Gastroesophageal sphincter (tissue), 4 donors: ENCODE measurements around the gene RAMP1. TPM values are rescaled to one million over a fixed set of nuclear protein-coding genes. Genes with fewer than 3 reads are reported as not detected.
A peak's percentile ranks its signal among the peaks of the same experiment; 100 is the strongest.
"Not testable (repeated sequence)": the region's sequence is repeated elsewhere in the genome, so short reads cannot be mapped to it uniquely, and the experiment has no call there.

Experiments used
- ATAC-seq: fragments of 150-250 bp; one replicate; pipeline ENCODE4 v1.9.1; 2016; ENCODE audit warnings: mild to moderate bottlenecking, moderate library complexity
- H3K27ac ChIP-seq, 4 donors: fragments of 200-600 bp; sonication (generic) in 3 of 4; 1 replicate in 3 of 4; 2 replicates in 1 of 4; pipeline ENCODE4 v1.5.1; 2016 to 2019
- H3K27me3 ChIP-seq: fragments of 200-600 bp; sonication (generic); one replicate; pipeline ENCODE4 v1.5.1; 2019
- H3K36me3 ChIP-seq, 2 donors: fragments of 200-600 bp; sonication (generic); one replicate each; pipeline ENCODE4 v1.5.1; 2019; ENCODE audit warnings: control low read depth in 1 of 2
- H3K4me1 ChIP-seq, 3 donors: fragments of 200-600 bp; sonication (generic); 1 replicate in 2 of 3; 2 replicates in 1 of 3; pipeline ENCODE4 v1.5.1; 2016 to 2019; ENCODE audit warnings: control low read depth in 2 of 3
- H3K4me3 ChIP-seq, 2 donors: fragments of 200-600 bp; sonication (generic); one replicate each; pipeline ENCODE4 v1.5.1; 2019; ENCODE audit warnings: mild to moderate bottlenecking in 1 of 2, moderate library complexity in 1 of 2
- H3K9me3 ChIP-seq, 3 donors: fragments of 200-600 bp; sonication (generic); one replicate each; pipeline ENCODE4 v1.5.1; 2017 to 2019; ENCODE audit warnings: control low read depth in 2 of 3
- EP300 ChIP-seq: sonication (generic); formaldehyde crosslinking; IDR thresholded peaks from one replicate; pipeline ENCODE4 v1.6.1; 2017; ENCODE audit warnings: antibody characterized with exemption, mild to moderate bottlenecking
- POLR2A ChIP-seq, 2 donors: fragments of 450-650 bp; IDR thresholded peaks; one replicate each; pipeline ENCODE4 v1.6.1; 2017; ENCODE audit warnings: antibody characterized with exemption in 2 of 2, mild to moderate bottlenecking in 2 of 2, moderate library complexity in 1 of 2
- POLR2AphosphoS5 ChIP-seq: sonication (generic); formaldehyde crosslinking; IDR thresholded peaks from one replicate; pipeline ENCODE4 v1.6.1; 2017; ENCODE audit warnings: antibody characterized with exemption
- WGBS, 2 donors: methylation state at CpG; one replicate each; pipeline ENCODE4 v1.1.5; 2018; ENCODE audit warnings: low coverage in 1 of 2; 5-methylcytosine and 5-hydroxymethylcytosine counted together
- total RNA-seq, 4 donors: library from RNA; depleted of rRNA; stranded (reverse); fragments of >200 nt; gene quantifications; one replicate each; pipeline ENCODE4 v1.1.0, GENCODE V29; 2016
- TF ChIP-seq, protein P1 (sequence below), 4 experiments: fragments of 200-600 bp in 2 of 4; fragments of 450-650 bp in 2 of 4; sonication (generic) in 1 of 4; IDR thresholded peaks; one replicate each; pipeline ENCODE4 v1.5.1; 2017 to 2019; ENCODE audit warnings: antibody characterized with exemption in 4 of 4, mild to moderate bottlenecking in 2 of 4, moderate library complexity in 2 of 4

RAMP1 gene
- total RNA-seq, 4 donors from 2014 or later = 213 to 355 (median 286) TPM

DNA sequence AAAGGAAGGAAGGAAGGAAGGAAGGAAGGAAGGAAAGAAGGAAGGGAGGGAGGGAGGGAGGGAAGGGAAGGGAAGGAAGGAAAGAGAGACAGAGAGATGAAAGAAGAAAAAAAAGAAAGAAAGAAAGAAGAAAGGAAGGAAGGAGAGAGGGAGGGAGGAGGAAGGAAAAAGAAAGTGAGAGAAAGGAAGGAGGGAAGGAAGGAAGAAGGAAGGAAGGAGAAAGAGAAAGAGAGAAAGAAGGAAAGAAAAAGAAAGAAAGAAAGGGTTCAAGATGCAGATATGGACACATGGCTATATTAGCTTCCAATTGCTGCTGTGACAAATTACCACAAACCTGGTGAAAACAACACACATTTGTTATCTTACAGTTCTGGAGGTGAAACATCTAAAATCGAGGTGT, 87.0 kb downstream of the RAMP1 start:
- H3K4me1 ChIP-seq = no peaks in the 10 kb centered on the region
- H3K27ac ChIP-seq = no peak overlapping the region
- peaks cover 12% of the 10 kb centered on the region for H3K27me3 ChIP-seq
- TF ChIP-seq POLR2A (IDR thresholded peaks at IDR 0.05) = no peak
- no peak for TF ChIP-seq POLR2AphosphoS5
- no peak for TF ChIP-seq EP300
- TF ChIP-seq, protein P1, sequence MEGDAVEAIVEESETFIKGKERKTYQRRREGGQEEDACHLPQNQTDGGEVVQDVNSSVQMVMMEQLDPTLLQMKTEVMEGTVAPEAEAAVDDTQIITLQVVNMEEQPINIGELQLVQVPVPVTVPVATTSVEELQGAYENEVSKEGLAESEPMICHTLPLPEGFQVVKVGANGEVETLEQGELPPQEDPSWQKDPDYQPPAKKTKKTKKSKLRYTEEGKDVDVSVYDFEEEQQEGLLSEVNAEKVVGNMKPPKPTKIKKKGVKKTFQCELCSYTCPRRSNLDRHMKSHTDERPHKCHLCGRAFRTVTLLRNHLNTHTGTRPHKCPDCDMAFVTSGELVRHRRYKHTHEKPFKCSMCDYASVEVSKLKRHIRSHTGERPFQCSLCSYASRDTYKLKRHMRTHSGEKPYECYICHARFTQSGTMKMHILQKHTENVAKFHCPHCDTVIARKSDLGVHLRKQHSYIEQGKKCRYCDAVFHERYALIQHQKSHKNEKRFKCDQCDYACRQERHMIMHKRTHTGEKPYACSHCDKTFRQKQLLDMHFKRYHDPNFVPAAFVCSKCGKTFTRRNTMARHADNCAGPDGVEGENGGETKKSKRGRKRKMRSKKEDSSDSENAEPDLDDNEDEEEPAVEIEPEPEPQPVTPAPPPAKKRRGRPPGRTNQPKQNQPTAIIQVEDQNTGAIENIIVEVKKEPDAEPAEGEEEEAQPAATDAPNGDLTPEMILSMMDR (IDR thresholded peaks at IDR 0.05) = no peak
- no peak for ATAC-seq
- H3K36me3 ChIP-seq = no peaks in the 10 kb centered on the region
- H3K9me3 ChIP-seq = peaks cover 0 to 6% (median 0%) of the 10 kb centered on the region in 3 donors
- no peak overlapping the region for H3K4me3 ChIP-seq
- 65 to 80% methylated on average over 1 of the region's 1 CpG for WGBS, 2 donors

DNA sequence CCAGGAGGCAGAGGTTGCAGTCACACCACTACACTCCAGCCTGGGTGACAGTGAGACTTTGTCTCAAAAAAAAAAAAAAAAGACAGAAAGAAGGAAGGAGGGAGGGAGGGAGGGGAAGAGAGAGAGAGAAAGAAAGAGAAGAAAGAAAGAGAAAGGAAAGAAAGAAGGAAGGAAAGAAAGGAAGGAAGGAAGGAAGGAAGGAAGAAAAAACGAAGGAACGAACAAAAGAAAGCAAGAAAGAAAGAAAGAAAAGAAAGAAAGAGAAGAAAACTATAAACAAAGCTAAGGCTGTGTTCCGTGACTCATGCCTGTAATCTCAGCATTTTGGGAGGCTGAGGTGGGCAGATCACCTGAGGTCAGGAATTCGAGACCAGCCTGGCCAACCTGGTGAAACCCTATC, 91.9 kb downstream of the RAMP1 start:
- H3K27ac ChIP-seq, ATAC-seq, H3K4me1 ChIP-seq, H3K9me3 ChIP-seq, H3K36me3 ChIP-seq, H3K4me3 ChIP-seq: not testable (repeated sequence)
- peaks cover 43% of the 10 kb centered on the region for H3K27me3 ChIP-seq
- 73 to 81% methylated on average over 4 of the region's 4 CpGs for WGBS, 2 donors

DNA sequence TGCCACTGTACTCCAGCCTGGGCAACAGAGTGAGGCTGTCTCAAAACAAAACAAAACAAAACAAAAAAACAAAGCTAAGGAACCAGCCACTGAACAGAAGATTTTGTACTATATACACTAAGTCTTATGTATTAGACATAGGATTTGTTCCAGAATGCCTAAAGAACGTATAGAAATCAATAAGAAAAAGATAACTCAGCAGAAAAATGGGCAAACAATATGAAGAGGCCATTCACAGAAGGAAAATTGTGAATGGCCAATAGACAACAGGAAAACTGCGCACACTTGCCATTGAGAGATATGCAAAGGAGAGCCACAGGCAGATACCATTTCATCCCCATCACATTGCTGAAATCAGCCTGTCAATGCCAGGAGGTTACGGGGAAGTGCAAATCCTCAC, 92.5 kb downstream of the RAMP1 start:
- no peak for TF ChIP-seq POLR2A (IDR thresholded peaks at IDR 0.05)
- TF ChIP-seq POLR2AphosphoS5 = no peak
- TF ChIP-seq EP300 = no peak
- TF ChIP-seq, protein P1 (IDR thresholded peaks at IDR 0.05) = no peak
- no peak for ATAC-seq
- H3K36me3 ChIP-seq = no peaks in the 10 kb centered on the region
- H3K27ac ChIP-seq = no peak overlapping the region
- WGBS, 2 donors = 76 to 79% methylated on average over 3 of the region's 3 CpGs
- H3K4me1 ChIP-seq = peaks cover 0 to 12% (median 8%) of the 10 kb centered on the region in 3 donors
- H3K4me3 ChIP-seq = no peak overlapping the region
- no peaks in the 10 kb centered on the region for H3K9me3 ChIP-seq
- H3K27me3 ChIP-seq = peaks cover 48% of the 10 kb centered on the region

DNA sequence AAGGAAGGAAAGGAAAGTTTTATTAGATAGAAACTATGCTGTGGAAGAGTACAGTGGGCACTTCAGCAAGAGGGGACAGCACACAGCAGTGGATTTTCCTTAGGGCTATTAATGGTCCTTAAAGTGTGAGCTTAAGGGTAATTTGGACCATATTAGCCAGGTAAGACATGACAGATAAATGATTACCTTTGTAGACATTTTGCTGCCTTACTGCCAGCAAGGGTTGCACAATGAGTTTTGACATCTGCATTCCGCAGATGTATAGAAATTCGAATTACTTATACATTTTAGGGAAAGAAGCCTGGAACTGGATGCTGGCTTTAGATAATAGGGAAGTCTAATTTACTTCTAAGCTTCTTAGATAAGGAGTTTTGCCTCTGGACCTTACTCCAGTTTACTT, 93.4 kb downstream of the RAMP1 start:
- Histone ChIP-seq H3K27ac (no peak overlapping the region), H3K9me3 (no peaks in the 10 kb centered on the region), H3K4me1 (peaks cover 0 to 12% (median 8%) of the 10 kb centered on the region in 3 donors), H3K27me3 (peaks cover 48% of the 10 kb centered on the region), H3K36me3 (no peaks in the 10 kb centered on the region), H3K4me3 (no peak overlapping the region)
- TF ChIP-seq POLR2AphosphoS5 = no peak
- no peak for TF ChIP-seq EP300
- ATAC-seq = no peak
- WGBS, 2 donors = 86 to 100% methylated on average over 1 to 2 of the region's 2 CpGs

DNA sequence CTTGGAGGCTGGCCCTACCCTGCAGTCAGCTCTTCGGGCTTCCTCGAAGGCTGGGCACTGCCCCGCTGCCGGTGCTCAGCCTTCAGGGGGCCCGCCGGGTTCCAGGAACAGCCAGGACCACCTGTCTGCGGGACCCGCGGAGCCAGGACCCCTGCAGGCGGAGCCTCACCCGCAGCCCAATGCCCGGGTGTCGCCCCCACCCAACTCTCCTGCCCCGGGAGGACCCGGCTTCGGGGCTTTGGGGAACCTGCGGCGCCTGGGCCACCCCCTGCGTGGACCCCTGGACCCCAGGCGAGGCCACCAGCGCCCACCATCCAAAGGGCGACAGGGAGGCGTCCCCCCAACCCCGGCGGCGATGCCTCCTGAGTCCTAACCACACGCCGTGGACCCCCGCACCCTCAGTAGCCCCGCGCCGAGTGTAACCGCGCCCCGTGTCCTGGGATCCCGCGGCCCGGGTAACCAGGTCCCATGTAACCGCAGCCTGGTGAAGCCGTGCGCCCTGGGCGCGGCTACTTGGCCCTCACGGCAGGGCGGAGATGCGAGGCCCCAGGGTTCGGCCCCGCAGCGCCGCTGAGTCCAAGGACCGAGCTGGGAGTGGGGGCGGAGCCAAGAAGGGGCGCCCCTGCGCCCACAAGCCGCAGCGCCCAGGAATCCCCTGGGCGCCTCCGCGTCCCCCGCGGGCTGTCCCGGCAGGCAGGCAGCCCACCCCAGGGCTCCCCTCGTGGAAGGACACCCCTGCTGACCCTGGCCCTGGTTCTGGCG, 96.4 kb downstream of the RAMP1 start:
- TF ChIP-seq EP300 = no peak
- no peak for TF ChIP-seq POLR2A (IDR thresholded peaks at IDR 0.05)
- TF ChIP-seq POLR2AphosphoS5 = no peak
- TF ChIP-seq, protein P1 (IDR thresholded peaks at IDR 0.05) = no peak

DNA sequence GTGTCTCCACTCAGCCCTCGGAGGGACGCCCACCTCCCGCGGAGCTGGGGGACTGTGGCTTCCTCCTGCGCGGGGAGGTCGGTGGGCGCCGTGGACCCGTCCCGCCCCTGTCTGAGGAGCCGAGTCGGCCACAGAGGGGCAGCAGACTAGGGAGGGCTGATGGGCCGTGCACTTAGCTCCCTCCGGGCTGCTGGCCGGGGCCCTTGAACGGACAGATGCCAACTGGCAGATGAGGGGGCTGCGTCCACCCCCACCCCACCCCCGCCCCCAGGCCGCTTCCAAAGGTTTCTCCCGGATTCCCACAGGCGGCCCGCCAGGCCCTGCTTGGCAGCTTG, 96.9 kb downstream of the RAMP1 start:
- H3K4me1 ChIP-seq = peaks cover 0 to 12% (median 8%) of the 10 kb centered on the region in 3 donors
- H3K36me3 ChIP-seq = no peaks in the 10 kb centered on the region
- no peak for ATAC-seq
- TF ChIP-seq, protein P1 (IDR thresholded peaks at IDR 0.05) = no peak
- TF ChIP-seq POLR2A (IDR thresholded peaks at IDR 0.05) (no peak), POLR2AphosphoS5 (no peak), EP300 (no peak)
- H3K27me3 ChIP-seq = peaks cover 41% of the 10 kb centered on the region
- no CpG with 5 or more reads among the region's 23 CpGs for whole genome bisulfite sequencing, 2 donors
- H3K4me3 ChIP-seq = peak overlapping the region in 1 of 2 donors; percentile 38
- H3K9me3 ChIP-seq = no peaks in the 10 kb centered on the region
- H3K27ac ChIP-seq = no peak overlapping the region

More for the DNA sequence above, 96.4 kb downstream of the RAMP1 start:
- Histone ChIP-seq H3K9me3 (no peaks in the 10 kb centered on the region), H3K4me1 (peaks cover 0 to 12% (median 8%) of the 10 kb centered on the region in 3 donors), H3K4me3 (peak overlapping the region in 1 of 2 donors; percentile 38), H3K36me3 (no peaks in the 10 kb centered on the region), H3K27ac (no peak overlapping the region), H3K27me3 (peaks cover 41% of the 10 kb centered on the region)
- no CpG with 5 or more reads among the region's 64 CpGs for WGBS, 2 donors
- ATAC-seq = no peak
